ENCODE results near the gene ABHD11. TPM values are rescaled to one million over a fixed set of nuclear protein-coding genes. Genes with fewer than 3 reads are reported as not detected.

Gene ABHD11
- total RNA-seq, 1 donor from 2014 or later: 23.0 TPM

- H3K4me3 Mint-ChIP-seq: no peak overlapping the region
- peaks cover 8% of the 10 kb centered on the region for H3K4me1 Mint-ChIP-seq
- H3K9me3 Mint-ChIP-seq: no peaks in the 10 kb centered on the region
- intact Hi-C loops (cut with micrococcal nuclease): no loop called here
- H3K36me3 Mint-ChIP-seq (ENCODE audit: low read depth): peaks cover 24% of the 10 kb centered on the region
- H3K27me3 Mint-ChIP-seq: no peaks in the 10 kb centered on the region
- DNase-seq: no peak
- no peak overlapping the region for H3K27ac Mint-ChIP-seq
These were observed 32.2 kb downstream of the ABHD11 start for GRCh38 chr7:73706126-73707044.

GRCh38 chr7:73705551-73705920, 33.1 kb downstream of the ABHD11 start:
- H3K9me3 Mint-ChIP-seq: no peaks in the 10 kb centered on the region
- no peak overlapping the region for H3K4me3 Mint-ChIP-seq
- no peak for DNase-seq
- H3K27me3 Mint-ChIP-seq: no peaks in the 10 kb centered on the region
- H3K36me3 Mint-ChIP-seq (ENCODE audit: low read depth): peaks cover 25% of the 10 kb centered on the region
- H3K27ac Mint-ChIP-seq: no peak overlapping the region
- intact Hi-C loops (cut with micrococcal nuclease): no loop called here
- peaks cover 8% of the 10 kb centered on the region for H3K4me1 Mint-ChIP-seq

GRCh38 chr7:73704640-73705550, 33.7 kb downstream of the ABHD11 start:
- intact Hi-C loops (cut with micrococcal nuclease): loop anchor here (1.0 kb wide), 1 partner anchor 10 kb away; no protein-coding TSS in a partner anchor
- Mint-ChIP-seq H3K27me3 (no peaks in the 10 kb centered on the region), H3K4me1 (peaks cover 8% of the 10 kb centered on the region), H3K27ac (no peak overlapping the region), H3K4me3 (no peak overlapping the region), H3K36me3 (ENCODE audit: low read depth) (peaks cover 27% of the 10 kb centered on the region), H3K9me3 (no peaks in the 10 kb centered on the region)
- DNase-seq: no peak

- Mint-ChIP-seq H3K36me3 (ENCODE audit: low read depth) (peaks cover 30% of the 10 kb centered on the region), H3K27me3 (no peaks in the 10 kb centered on the region), H3K9me3 (no peaks in the 10 kb centered on the region), H3K4me1 (peaks cover 8% of the 10 kb centered on the region), H3K4me3 (no peak overlapping the region), H3K27ac (no peak overlapping the region)
- intact Hi-C loops (cut with micrococcal nuclease): loop anchor here (1.0 kb wide), 1 partner anchor 11 kb away; no protein-coding TSS in a partner anchor
- DNase-seq: peak; percentile 76
These were observed 34.6 kb downstream of the ABHD11 start for GRCh38 chr7:73703757-73704639.

GRCh38 chr7:73703225-73703624, 35.4 kb downstream of the ABHD11 start:
- DNase-seq: no peak
- Mint-ChIP-seq H3K4me1 (peaks cover 8% of the 10 kb centered on the region), H3K9me3 (no peaks in the 10 kb centered on the region), H3K27me3 (no peaks in the 10 kb centered on the region), H3K36me3 (ENCODE audit: low read depth) (peaks cover 35% of the 10 kb centered on the region), H3K4me3 (no peak overlapping the region), H3K27ac (no peak overlapping the region)
- intact Hi-C loops (cut with micrococcal nuclease): no loop called here

GRCh38 chr7:73702665-73703064, 35.9 kb downstream of the ABHD11 start:
- Mint-ChIP-seq H3K36me3 (ENCODE audit: low read depth) (peaks cover 40% of the 10 kb centered on the region), H3K4me3 (no peak overlapping the region), H3K9me3 (no peaks in the 10 kb centered on the region), H3K4me1 (peaks cover 8% of the 10 kb centered on the region), H3K27ac (no peak overlapping the region), H3K27me3 (no peaks in the 10 kb centered on the region)
- intact Hi-C loops (cut with micrococcal nuclease): no loop called here
- no peak for DNase-seq

GRCh38 chr7:73702226-73702625, 36.4 kb downstream of the ABHD11 start:
- H3K4me3 Mint-ChIP-seq: no peak overlapping the region
- no peak overlapping the region for H3K27ac Mint-ChIP-seq
- intact Hi-C loops (cut with micrococcal nuclease): no loop called here
- H3K4me1 Mint-ChIP-seq: peaks cover 8% of the 10 kb centered on the region
- no peak for DNase-seq
- H3K27me3 Mint-ChIP-seq: no peaks in the 10 kb centered on the region
- H3K36me3 Mint-ChIP-seq (ENCODE audit: low read depth): peaks cover 43% of the 10 kb centered on the region
- H3K9me3 Mint-ChIP-seq: no peaks in the 10 kb centered on the region

GRCh38 chr7:73701357-73701995, 37.1 kb downstream of the ABHD11 start:
- H3K4me1 Mint-ChIP-seq: peaks cover 4% of the 10 kb centered on the region
- H3K36me3 Mint-ChIP-seq (ENCODE audit: low read depth): peaks cover 47% of the 10 kb centered on the region
- no peaks in the 10 kb centered on the region for H3K9me3 Mint-ChIP-seq
- H3K27ac Mint-ChIP-seq: no peak overlapping the region
- intact Hi-C loops (cut with micrococcal nuclease): no loop called here
- DNase-seq: peak; percentile 77
- H3K4me3 Mint-ChIP-seq: no peak overlapping the region
- no peaks in the 10 kb centered on the region for H3K27me3 Mint-ChIP-seq

GRCh38 chr7:73700581-73701134, 37.9 kb downstream of the ABHD11 start:
- peaks cover 3% of the 10 kb centered on the region for H3K4me1 Mint-ChIP-seq
- no peaks in the 10 kb centered on the region for H3K27me3 Mint-ChIP-seq
- H3K9me3 Mint-ChIP-seq: no peaks in the 10 kb centered on the region
- no peak for DNase-seq
- no peak overlapping the region for H3K27ac Mint-ChIP-seq
- intact Hi-C loops (cut with micrococcal nuclease): no loop called here
- no peak overlapping the region for H3K4me3 Mint-ChIP-seq
- peaks cover 47% of the 10 kb centered on the region for H3K36me3 Mint-ChIP-seq (ENCODE audit: low read depth)

- no peak overlapping the region for H3K4me3 Mint-ChIP-seq
- H3K4me1 Mint-ChIP-seq: peaks cover 3% of the 10 kb centered on the region
- no peaks in the 10 kb centered on the region for H3K9me3 Mint-ChIP-seq
- no peak for DNase-seq
- intact Hi-C loops (cut with micrococcal nuclease): no loop called here
- H3K27me3 Mint-ChIP-seq: no peaks in the 10 kb centered on the region
- peaks cover 50% of the 10 kb centered on the region for H3K36me3 Mint-ChIP-seq (ENCODE audit: low read depth)
- no peak overlapping the region for H3K27ac Mint-ChIP-seq
These were observed 38.6 kb downstream of the ABHD11 start for GRCh38 chr7:73700069-73700423.

- H3K4me3 Mint-ChIP-seq: no peak overlapping the region
- no peak overlapping the region for H3K27ac Mint-ChIP-seq
- no peaks in the 10 kb centered on the region for H3K27me3 Mint-ChIP-seq
- peaks cover 3% of the 10 kb centered on the region for H3K4me1 Mint-ChIP-seq
- H3K9me3 Mint-ChIP-seq: no peaks in the 10 kb centered on the region
- intact Hi-C loops (cut with micrococcal nuclease): no loop called here
- DNase-seq: no peak
- H3K36me3 Mint-ChIP-seq (ENCODE audit: low read depth): peaks cover 53% of the 10 kb centered on the region
These were observed 39.1 kb downstream of the ABHD11 start for GRCh38 chr7:73699370-73700068.

GRCh38 chr7:73698410-73698809, 40.2 kb downstream of the ABHD11 start:
- Mint-ChIP-seq H3K27ac (no peak overlapping the region), H3K36me3 (ENCODE audit: low read depth) (peaks cover 60% of the 10 kb centered on the region), H3K9me3 (no peaks in the 10 kb centered on the region), H3K4me3 (no peak overlapping the region), H3K27me3 (no peaks in the 10 kb centered on the region), H3K4me1 (peaks cover under 1% of the 10 kb centered on the region)
- intact Hi-C loops (cut with micrococcal nuclease): no loop called here
- DNase-seq: no peak

Data from activated CD4-positive, alpha-beta T cell treated with anti-CD3 and anti-CD28 coated beads, Interleukin-2, amount 10 ng/mL, durations not matched to agents 24 days and 14 days (primary cell).